Measurements from ENCODE around the gene FILIP1L. TPM values are rescaled to one million over a fixed set of nuclear protein-coding genes. Genes with fewer than 3 reads are reported as not detected.

FILIP1L gene
- total RNA-seq, 1 experiment from 2014 or later, result 15.5 TPM

DNA sequence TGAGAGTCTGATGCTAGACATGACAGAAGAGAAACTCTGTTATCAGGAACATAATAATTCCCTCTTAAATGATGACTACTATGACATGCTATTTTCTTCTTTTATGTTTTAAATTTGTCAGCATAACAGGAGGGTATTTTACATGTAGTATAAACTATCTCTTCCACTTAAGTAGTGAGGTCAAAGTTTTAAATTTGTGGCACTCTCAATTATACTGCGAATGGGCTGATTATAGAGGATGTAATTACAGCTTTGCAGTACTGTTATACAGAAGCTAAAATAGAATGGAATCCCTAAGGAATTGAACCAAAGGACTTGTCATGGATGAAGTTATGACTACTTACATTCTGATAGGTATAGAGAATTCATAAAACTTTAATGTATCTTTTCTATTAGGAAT, 262.3 kb downstream of the FILIP1L start:
- BruUV-seq (replicated peaks), result no TSS peak
- Histone ChIP-seq H3K4me3 (ENCODE audit: low read depth, low read length) (no peak overlapping the region), H3K27me3 (replicated peaks; ENCODE audit: control insufficient read depth, insufficient read depth, low read length) (no peaks in the 10 kb centered on the region), H3K36me3 (ENCODE audit: control insufficient read depth, insufficient read depth, low read length) (peaks cover 6% of the 10 kb centered on the region), H3K9me3 (no peaks in the 10 kb centered on the region), H3K4me1 (peaks cover under 1% of the 10 kb centered on the region; the same call in 1 of the 2 replicates)
- DNase-seq, result no peak
- Mint-ChIP-seq H3K4me1 (ENCODE audit: low read depth, unreplicated experiment) (no peaks in the 10 kb centered on the region), H3K27ac (ENCODE audit: unreplicated experiment) (no peak overlapping the region), H3K27me3 (ENCODE audit: insufficient read depth, unreplicated experiment) (no peaks in the 10 kb centered on the region), H3K9me3 (ENCODE audit: unreplicated experiment) (no peaks in the 10 kb centered on the region), H3K4me3 (ENCODE audit: unreplicated experiment) (no peak overlapping the region), H3K36me3 (ENCODE audit: insufficient read depth, unreplicated experiment) (peaks cover 26% of the 10 kb centered on the region)
- intact Hi-C loops (cut with micrococcal nuclease; ENCODE audit: unreplicated experiment), result no loop called here
- ChIA-PET POLR2A (no interaction called here), CTCF (no interaction called here)
- TF ChIP-seq, protein P1, sequence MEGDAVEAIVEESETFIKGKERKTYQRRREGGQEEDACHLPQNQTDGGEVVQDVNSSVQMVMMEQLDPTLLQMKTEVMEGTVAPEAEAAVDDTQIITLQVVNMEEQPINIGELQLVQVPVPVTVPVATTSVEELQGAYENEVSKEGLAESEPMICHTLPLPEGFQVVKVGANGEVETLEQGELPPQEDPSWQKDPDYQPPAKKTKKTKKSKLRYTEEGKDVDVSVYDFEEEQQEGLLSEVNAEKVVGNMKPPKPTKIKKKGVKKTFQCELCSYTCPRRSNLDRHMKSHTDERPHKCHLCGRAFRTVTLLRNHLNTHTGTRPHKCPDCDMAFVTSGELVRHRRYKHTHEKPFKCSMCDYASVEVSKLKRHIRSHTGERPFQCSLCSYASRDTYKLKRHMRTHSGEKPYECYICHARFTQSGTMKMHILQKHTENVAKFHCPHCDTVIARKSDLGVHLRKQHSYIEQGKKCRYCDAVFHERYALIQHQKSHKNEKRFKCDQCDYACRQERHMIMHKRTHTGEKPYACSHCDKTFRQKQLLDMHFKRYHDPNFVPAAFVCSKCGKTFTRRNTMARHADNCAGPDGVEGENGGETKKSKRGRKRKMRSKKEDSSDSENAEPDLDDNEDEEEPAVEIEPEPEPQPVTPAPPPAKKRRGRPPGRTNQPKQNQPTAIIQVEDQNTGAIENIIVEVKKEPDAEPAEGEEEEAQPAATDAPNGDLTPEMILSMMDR (IDR thresholded peaks at IDR 0.05; ENCODE audit: insufficient read depth in 1 of 2, low read depth in 1 of 2, low read length in 1 of 2, severe bottlenecking in 1 of 2, unreplicated experiment in 1 of 2), result no peak

DNA sequence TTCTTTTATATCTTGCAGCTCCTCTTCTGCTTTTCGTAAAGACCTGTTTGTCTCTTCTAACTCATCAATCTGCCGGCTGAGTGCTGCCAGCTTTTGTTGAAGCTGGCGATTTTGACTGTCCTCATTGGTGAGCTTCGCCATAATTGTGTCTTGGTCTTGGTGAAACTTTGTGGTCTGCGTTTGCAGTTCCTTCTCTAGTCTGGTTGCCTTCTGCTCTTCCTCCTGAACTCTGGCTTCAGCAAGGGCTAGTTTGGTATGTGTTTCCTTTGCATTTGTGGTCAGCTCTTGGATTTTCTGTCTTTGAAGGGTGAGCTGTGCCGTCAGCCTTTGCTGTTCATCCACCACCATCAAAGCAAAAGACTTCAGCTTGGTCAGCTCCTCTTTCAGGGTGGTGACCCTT, 263.7 kb downstream of the FILIP1L start:
- Histone ChIP-seq H3K36me3 (ENCODE audit: control insufficient read depth, insufficient read depth, low read length) (peaks cover 6% of the 10 kb centered on the region), H3K9me3 (no peaks in the 10 kb centered on the region), H3K4me3 (ENCODE audit: low read depth, low read length) (no peak overlapping the region), H3K4me1 (no peaks in the 10 kb centered on the region), H3K27me3 (replicated peaks; ENCODE audit: control insufficient read depth, insufficient read depth, low read length) (no peaks in the 10 kb centered on the region)
- no peaks in the 10 kb centered on the region for H3K4me1 Mint-ChIP-seq (ENCODE audit: low read depth, unreplicated experiment)
- peaks cover 18% of the 10 kb centered on the region for H3K36me3 Mint-ChIP-seq (ENCODE audit: insufficient read depth, unreplicated experiment)
- ChIA-PET CTCF (interaction anchor here (1.2 kb wide), 1 partner anchor 403 kb away, joined by 4 read pairs; no protein-coding TSS in a partner anchor), POLR2A (no interaction called here)
- TF ChIP-seq, protein P1 (IDR thresholded peaks at IDR 0.05; ENCODE audit: insufficient read depth in 1 of 2, low read depth in 1 of 2, low read length in 1 of 2, severe bottlenecking in 1 of 2, unreplicated experiment in 1 of 2), result no peak
- no peak for DNase-seq
- intact Hi-C loops (cut with micrococcal nuclease; ENCODE audit: unreplicated experiment), result no loop called here
- no peak overlapping the region for H3K4me3 Mint-ChIP-seq (ENCODE audit: unreplicated experiment)
- BruUV-seq (replicated peaks), result no TSS peak
- H3K27ac Mint-ChIP-seq (ENCODE audit: unreplicated experiment), result no peak overlapping the region
- no peaks in the 10 kb centered on the region for H3K9me3 Mint-ChIP-seq (ENCODE audit: unreplicated experiment)
- no peaks in the 10 kb centered on the region for H3K27me3 Mint-ChIP-seq (ENCODE audit: insufficient read depth, unreplicated experiment)

DNA sequence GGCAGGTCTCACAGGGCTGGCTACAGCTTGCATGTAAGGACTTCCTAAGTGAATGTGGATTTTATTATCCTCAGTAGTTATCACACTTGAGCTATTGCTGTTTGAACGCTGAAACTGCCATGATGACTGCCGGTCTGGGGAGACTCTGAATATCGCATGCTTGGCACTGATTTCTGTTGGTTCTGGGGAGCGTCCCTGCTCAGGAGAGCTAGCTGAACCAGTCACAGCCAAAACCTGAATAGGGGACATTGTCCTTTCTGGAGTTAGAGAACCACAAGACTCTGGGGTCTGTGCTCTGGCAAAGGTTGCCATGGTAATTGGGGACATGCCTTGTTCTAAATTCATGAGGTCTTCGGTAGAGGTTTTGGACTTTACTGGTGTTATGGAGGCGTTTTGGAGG, 265.9 kb downstream of the FILIP1L start:
- POLR2A ChIA-PET, result no interaction called here
- Mint-ChIP-seq H3K27me3 (ENCODE audit: insufficient read depth, unreplicated experiment) (no peaks in the 10 kb centered on the region), H3K9me3 (ENCODE audit: unreplicated experiment) (no peaks in the 10 kb centered on the region), H3K4me1 (ENCODE audit: low read depth, unreplicated experiment) (no peaks in the 10 kb centered on the region), H3K27ac (ENCODE audit: unreplicated experiment) (no peak overlapping the region), H3K4me3 (ENCODE audit: unreplicated experiment) (no peak overlapping the region), H3K36me3 (ENCODE audit: insufficient read depth, unreplicated experiment) (peaks cover 9% of the 10 kb centered on the region)
- no peak for DNase-seq
- intact Hi-C loops (cut with micrococcal nuclease; ENCODE audit: unreplicated experiment), result no loop called here
- no peaks in the 10 kb centered on the region for H3K9me3 ChIP-seq
- peaks cover 7% of the 10 kb centered on the region; the same call in 1 of the 2 replicates for H3K4me1 ChIP-seq
- H3K27me3 ChIP-seq (replicated peaks; ENCODE audit: control insufficient read depth, insufficient read depth, low read length), result no peaks in the 10 kb centered on the region
- TF ChIP-seq, protein P1 (IDR thresholded peaks at IDR 0.05; ENCODE audit: insufficient read depth in 1 of 2, low read depth in 1 of 2, low read length in 1 of 2, severe bottlenecking in 1 of 2, unreplicated experiment in 1 of 2), result no peak
- no TSS peak for BruUV-seq (replicated peaks)
- H3K36me3 ChIP-seq (ENCODE audit: control insufficient read depth, insufficient read depth, low read length), result peaks cover 6% of the 10 kb centered on the region
- CTCF ChIA-PET, result no interaction called here
- H3K4me3 ChIP-seq (ENCODE audit: low read depth, low read length), result no peak overlapping the region
